IPS-15b (cell line): Measurements from ENCODE around the gene EMC10.

Experiments
- H3K27me3 ChIP-seq: one replicate; pipeline ENCODE4 v1.6.1; 2013; ENCODE audit warnings: low read length; ENCODE audit not compliant: control insufficient read depth, insufficient read depth
- H3K36me3 ChIP-seq: one replicate; pipeline ENCODE4 v1.6.1; 2013; ENCODE audit warnings: low read length; ENCODE audit not compliant: control insufficient read depth, insufficient read depth
- H3K4me1 ChIP-seq: one replicate; pipeline ENCODE4 v1.6.1; 2013; ENCODE audit warnings: mild to moderate bottlenecking, low read length; ENCODE audit not compliant: control insufficient read depth, insufficient read depth
- H3K4me3 ChIP-seq: one replicate; pipeline ENCODE4 v1.5.1; 2013; ENCODE audit warnings: low read depth, low read length
- H3K9ac ChIP-seq: one replicate; pipeline ENCODE4 v1.6.1; 2013; ENCODE audit warnings: low read depth, mild to moderate bottlenecking, low read length
- H3K9me3 ChIP-seq: one replicate; pipeline ENCODE4 v1.6.1; 2013; ENCODE audit warnings: mild to moderate bottlenecking, low read length; ENCODE audit not compliant: control insufficient read depth, insufficient read depth

Gene EMC10

DNA sequence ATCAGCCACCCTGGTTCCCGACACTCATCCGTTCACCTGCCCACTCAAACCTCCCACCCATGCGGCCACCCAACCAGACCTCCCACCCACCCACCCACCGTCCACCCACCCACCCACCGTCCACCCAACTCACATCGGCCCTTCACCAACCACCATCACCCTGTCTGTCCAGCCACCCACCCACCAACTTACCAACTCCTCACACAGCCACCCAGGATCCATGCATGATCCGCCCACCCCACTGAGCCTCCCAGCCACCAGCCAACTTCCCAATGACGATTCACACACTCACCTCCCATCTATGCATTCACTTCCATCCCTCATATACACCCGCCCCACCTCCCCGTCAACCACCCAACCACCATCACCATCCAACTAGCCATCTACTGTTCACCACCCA is 30.4 kb downstream of the EMC10 start:
- peaks cover 8% of the 10 kb centered on the region for H3K27me3 ChIP-seq
- H3K4me1 ChIP-seq = no peaks in the 10 kb centered on the region
- no peak overlapping the region for H3K4me3 ChIP-seq
- no peaks in the 10 kb centered on the region for H3K36me3 ChIP-seq
- H3K9me3 ChIP-seq = no peaks in the 10 kb centered on the region
- H3K9ac ChIP-seq = no peak overlapping the region

DNA sequence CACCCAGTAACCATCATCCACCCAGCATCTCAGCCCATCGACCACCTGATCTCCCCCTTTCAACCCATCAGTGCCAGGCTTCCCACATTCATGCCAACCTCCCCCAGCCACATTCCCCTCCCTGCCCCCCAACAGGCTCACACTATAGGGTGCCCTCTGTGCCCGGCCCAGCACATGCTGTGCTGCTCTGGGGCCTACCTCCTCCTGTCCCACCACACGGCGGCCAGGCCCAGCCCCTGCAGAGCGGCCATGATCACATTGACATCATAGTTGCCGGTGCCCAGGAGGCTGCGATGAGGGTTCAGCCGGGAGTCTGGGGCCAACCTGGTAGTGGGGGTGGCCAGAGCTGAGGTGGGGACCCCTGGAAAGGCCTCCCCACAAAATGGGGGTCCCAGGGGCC is 31.1 kb downstream of the EMC10 start:
- Histone ChIP-seq H3K36me3 (no peaks in the 10 kb centered on the region), H3K9ac (no peak overlapping the region), H3K4me3 (no peak overlapping the region), H3K9me3 (no peaks in the 10 kb centered on the region), H3K4me1 (no peaks in the 10 kb centered on the region), H3K27me3 (peaks cover 8% of the 10 kb centered on the region)

DNA sequence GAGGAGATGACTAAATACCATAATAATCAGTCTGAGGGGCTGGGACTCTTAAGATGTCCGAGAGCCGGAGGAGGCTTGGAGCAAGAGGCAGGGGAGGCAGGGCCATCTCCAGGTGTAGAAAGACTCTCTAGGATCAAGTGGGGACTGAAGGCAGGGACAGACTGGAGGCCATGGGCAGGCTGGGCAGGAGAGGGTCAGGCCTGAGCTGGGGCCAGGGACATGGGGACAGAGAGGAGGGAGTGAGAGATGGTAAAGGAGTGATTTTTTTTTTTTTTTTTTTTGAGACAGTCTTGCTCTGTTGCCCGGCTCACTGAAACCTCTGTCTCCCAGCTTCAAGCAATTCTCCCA is 32.5 kb downstream of the EMC10 start:
- Histone ChIP-seq H3K4me3 (no peak overlapping the region), H3K4me1 (no peaks in the 10 kb centered on the region), H3K36me3 (no peaks in the 10 kb centered on the region), H3K27me3 (peaks cover 8% of the 10 kb centered on the region), H3K9me3 (no peaks in the 10 kb centered on the region), H3K9ac (no peak overlapping the region)

DNA sequence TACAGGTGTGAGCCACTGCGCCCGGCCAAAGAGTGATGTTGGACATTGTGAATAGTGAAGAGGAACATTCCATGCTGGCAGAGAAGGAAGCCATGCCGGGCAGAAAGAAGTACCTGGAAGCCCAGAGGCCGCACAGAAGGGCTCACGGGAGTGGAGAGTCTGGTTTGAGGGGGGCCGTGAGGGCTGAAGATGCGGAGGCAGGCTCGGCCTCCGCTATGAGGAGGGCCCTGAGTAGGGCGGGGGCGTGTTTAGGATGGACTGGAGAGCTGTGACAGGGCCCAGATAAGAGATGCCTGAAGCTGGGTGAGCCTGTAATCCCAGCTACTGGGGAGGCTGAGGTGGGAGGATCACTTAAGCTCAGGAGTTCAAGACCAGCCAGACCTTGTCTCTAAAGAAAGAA is 33.1 kb downstream of the EMC10 start:
- Histone ChIP-seq H3K27me3 (peaks cover 8% of the 10 kb centered on the region), H3K9ac (no peak overlapping the region), H3K9me3 (no peaks in the 10 kb centered on the region), H3K4me3 (no peak overlapping the region), H3K4me1 (no peaks in the 10 kb centered on the region), H3K36me3 (no peaks in the 10 kb centered on the region)

DNA sequence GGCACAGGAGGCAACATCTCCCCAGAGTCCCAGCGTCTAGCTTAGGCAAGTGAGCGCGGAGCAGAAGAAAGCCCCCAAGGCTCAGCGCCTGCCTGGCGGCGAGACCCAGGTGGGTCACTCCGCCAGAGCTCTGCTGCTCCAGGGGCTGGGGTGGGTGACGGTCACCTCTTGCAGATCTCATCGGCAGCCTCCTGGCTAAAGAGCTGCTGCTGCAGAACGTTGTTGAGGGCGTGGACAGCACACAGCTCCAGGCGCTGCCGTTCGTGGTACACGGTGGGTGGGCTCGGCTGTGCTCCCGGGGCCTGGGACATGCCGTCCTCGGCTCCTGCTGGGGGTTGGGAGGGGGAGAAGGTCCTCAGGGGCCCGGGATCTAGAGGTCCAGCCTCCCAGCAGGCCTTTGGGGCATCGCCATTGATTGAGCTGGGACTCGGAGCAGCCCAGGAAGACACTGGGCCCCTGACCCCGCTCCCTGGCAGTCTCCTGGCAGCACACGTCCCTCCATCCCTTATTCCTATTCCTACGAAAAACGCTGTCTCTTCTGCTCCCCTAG is 33.9 kb downstream of the EMC10 start:
- Histone ChIP-seq H3K27me3 (peaks cover 8% of the 10 kb centered on the region), H3K36me3 (no peaks in the 10 kb centered on the region), H3K4me1 (no peaks in the 10 kb centered on the region), H3K9ac (no peak overlapping the region), H3K4me3 (peak overlapping the region; percentile 62), H3K9me3 (no peaks in the 10 kb centered on the region)

DNA sequence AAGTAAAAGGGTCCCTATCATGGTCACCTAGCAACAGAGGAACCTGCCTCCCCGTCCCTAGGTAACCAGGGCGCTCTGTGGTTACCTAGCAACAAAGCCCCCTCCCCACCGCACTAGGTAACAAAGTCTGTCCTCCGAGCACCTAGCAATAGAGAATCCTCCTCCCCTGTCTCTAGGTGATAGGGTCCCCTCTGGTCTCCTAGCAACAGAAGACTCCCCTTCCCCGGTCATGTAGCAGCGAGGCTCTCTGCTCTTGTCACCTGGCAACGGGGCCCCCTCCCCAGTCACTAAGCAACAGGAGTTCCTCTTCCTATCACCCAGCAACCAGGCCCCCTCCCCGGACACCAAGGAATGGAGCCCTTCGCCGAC is 34.4 kb downstream of the EMC10 start:
- H3K9ac ChIP-seq = no peak overlapping the region
- H3K27me3 ChIP-seq = peaks cover 10% of the 10 kb centered on the region
- H3K4me1 ChIP-seq = no peaks in the 10 kb centered on the region
- no peaks in the 10 kb centered on the region for H3K9me3 ChIP-seq
- no peaks in the 10 kb centered on the region for H3K36me3 ChIP-seq
- H3K4me3 ChIP-seq = peak overlapping the region; percentile 62

DNA sequence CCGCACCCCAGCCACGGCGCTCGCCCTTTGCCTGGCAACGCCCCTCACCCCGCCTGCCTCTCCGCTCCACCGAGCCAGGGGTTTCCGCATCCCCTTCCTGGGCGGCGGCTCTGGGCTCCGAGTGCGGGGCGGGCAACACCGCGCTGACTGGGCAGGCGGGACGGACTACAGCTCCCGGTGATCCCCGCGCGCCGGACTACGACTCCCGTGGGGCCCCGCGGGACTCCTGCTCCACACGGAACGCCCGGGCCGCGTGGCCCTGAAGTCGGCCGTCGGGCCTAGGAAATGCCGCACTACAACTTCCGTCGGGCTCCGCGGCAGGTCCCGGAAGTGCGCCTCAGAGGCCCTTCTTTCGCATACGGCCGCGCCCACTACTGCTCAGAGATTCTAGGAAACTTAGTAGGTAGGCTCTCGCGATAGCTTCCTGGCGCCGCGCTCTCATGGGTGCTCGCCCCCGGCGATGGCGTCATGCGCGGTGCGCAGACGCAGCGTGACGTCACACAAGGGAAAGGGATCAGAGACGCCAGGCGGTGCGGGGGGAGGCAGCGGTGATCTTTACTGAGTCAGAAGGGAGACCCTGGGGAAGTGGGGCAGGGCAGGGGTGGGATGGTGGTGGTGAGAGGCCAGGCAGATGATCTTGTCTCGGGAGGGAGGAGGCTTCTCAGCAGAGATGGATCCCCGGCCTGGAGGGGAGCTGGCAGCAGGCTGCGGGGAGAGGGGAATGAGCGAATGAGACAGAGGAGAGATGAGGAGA is 34.9 kb downstream of the EMC10 start, which contains the start of gene JOSD2:
TSS of gene JOSD2 (minus strand) at position 123 of the 754 bp plus-strand sequence. CDS start 760 bp downstream, outside the sequence.
- Histone ChIP-seq H3K27me3 (peaks cover 12% of the 10 kb centered on the region), H3K4me3 (peak within 1 kb of the TSS; percentile 62), H3K36me3 (no peaks in the 10 kb centered on the region), H3K4me1 (no peaks in the 10 kb centered on the region), H3K9ac (peak within 1 kb of the TSS; percentile 24), H3K9me3 (no peaks in the 10 kb centered on the region)

DNA sequence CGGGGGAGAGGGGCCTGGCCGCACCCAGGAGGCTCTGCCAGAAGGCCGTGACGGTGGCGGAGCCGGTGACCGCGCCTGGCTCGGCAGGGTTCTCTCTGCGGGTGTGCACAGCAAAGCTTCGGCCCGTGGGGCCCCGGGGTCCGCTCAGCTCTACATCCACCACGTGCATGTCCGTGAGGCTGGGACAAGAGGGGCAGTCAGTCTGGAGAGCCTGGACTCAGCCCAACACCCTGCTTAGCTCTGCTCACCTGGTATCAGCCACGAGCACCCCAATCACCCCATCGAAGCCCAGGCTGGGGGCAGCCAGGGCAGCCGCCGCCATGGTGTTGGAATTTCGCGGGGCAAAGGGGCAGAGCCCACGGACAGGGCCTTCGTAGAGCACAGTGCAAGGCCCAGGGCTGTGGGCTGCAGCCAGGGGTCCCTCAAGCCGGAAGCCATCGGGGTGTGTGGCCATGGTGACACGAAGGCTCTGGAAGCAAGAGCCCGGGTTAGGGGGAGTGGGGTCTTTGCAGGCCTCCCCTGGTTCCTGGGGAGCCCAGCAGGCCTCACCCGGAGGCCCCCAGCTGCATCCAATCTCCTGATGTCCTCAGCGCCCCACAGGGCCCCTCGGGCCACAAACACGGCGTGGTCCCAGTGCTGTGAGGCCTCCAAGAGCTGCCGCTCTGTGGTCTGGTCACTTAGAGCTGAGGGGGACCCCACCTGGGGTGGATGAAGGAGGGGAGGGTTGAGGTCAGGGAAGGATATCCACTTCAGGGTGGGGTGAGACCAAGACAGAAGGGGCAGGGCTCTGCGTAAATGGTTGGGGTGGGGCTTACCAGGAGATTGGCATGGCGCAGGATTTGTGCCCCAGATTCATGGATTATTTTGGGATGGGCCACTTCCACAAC is 36.0 kb downstream of the EMC10 start:
- Histone ChIP-seq H3K4me1 (no peaks in the 10 kb centered on the region), H3K4me3 (peak overlapping the region; percentile 62), H3K9me3 (no peaks in the 10 kb centered on the region)

DNA sequence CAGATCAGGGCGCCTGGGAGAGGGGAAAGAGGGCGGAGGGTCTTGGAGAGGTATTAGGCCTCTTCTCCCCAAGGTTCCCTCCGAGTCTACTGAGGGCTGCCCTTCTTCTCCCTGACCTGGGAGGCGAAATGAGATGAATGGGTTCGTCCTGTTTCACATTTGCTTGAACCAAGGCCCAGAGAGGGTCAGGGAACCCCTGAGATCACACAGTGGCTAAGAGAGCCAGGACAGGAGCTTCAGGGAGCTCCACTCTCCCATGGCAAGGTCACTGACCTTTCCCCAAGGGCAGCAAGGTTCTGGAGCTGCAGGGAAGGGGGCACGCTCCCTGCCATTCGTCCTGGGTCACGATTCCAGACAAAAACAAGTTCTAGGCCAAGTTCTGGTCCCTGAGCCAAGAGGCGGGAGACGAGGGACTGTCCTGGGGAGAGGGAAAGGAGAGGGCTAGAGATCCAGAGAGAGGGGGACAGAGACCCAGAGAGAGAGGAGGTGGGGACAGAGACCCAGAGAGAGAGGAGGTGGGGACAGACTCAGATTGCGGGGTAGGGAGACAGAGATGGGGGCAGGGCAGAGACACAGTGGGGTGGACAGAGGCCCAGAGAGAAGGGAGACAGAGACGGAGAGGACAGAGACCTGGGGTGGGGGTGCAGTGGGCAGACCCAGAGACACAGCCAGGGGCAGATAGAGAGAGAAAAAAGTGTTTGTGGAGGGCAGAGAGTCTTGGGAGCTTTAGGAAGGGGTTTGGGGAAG is 36.9 kb downstream of the EMC10 start:
- H3K4me1 ChIP-seq = no peaks in the 10 kb centered on the region
- peaks cover 4% of the 10 kb centered on the region for H3K36me3 ChIP-seq
- H3K4me3 ChIP-seq = no peak overlapping the region
- no peak overlapping the region for H3K9ac ChIP-seq
- no peaks in the 10 kb centered on the region for H3K9me3 ChIP-seq
- H3K27me3 ChIP-seq = peaks cover 9% of the 10 kb centered on the region

More for the DNA sequence above, 36.0 kb downstream of the EMC10 start:
- H3K36me3 ChIP-seq = no peaks in the 10 kb centered on the region
- peak overlapping the region; percentile 24 for H3K9ac ChIP-seq
- peaks cover 12% of the 10 kb centered on the region for H3K27me3 ChIP-seq

DNA sequence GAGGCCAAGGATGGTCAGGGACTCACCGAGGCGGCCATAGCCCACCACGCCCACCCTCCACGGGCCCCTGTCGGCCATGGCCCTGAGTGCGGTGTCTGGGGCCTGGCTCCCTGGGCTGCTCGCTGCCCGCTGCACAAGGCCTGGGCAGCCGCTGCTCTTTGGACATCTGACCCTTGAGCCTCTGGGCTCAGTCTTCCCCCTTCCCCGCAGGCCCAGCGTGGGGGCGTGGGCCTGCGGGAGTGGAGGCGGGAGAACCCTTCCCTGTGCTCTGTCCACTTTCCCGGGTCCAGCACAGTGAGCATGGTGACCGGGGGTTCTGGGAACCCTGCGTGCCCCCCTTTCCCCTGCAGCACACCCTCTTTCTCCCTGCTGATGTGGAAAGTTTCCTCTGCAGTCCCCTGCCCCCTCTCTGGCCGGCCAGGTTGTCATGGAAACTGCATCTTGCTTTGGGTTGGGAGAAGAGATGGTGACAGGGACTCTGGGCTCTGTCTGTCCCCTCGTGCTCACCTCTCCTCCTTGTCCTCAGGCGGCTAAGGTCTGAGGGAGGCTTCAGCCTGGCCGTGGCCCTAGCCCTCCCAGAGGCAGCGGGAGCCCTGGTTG is 37.5 kb downstream of the EMC10 start, which contains the start of gene ASPDH:
TSS of gene ASPDH (minus strand) at position 168 of the 600 bp plus-strand sequence. CDS start at position 78, 90 bp downstream.
- no peaks in the 10 kb centered on the region for H3K4me1 ChIP-seq
- H3K9ac ChIP-seq = no peak within 1 kb of the TSS
- no peaks in the 10 kb centered on the region for H3K9me3 ChIP-seq
- peaks cover 9% of the 10 kb centered on the region for H3K27me3 ChIP-seq
- no peak within 1 kb of the TSS for H3K4me3 ChIP-seq
- H3K36me3 ChIP-seq = peaks cover 10% of the 10 kb centered on the region
